Endothelial cell (in vitro differentiated cells): ENCODE measurements around the gene ITGAE. TPM values are rescaled to one million over a fixed set of nuclear protein-coding genes. Genes with fewer than 3 reads are reported as not detected.
"Not testable (repeated sequence)": the region's sequence is repeated elsewhere in the genome, so short reads cannot be mapped to it uniquely, and the experiment has no call there.

Experiments
- DNase-seq: peaks from one replicate; pipeline ENCODE4 v3.0.0; 2021; ENCODE audit warnings: low spot score
- H3K27ac Mint-ChIP-seq: one replicate; pipeline ENCODE4 v1.8.0; 2021; ENCODE audit warnings: mixed read lengths, inconsistent platforms; ENCODE audit not compliant: unreplicated experiment
- H3K27me3 Mint-ChIP-seq: one replicate; pipeline ENCODE4 v1.8.0; 2021; ENCODE audit warnings: mild to moderate bottlenecking, moderate library complexity, mixed read lengths, inconsistent platforms; ENCODE audit not compliant: unreplicated experiment
- H3K36me3 Mint-ChIP-seq: one replicate; pipeline ENCODE4 v1.8.0; 2021; ENCODE audit warnings: mild to moderate bottlenecking, low read depth, mixed read lengths, inconsistent platforms; ENCODE audit not compliant: unreplicated experiment
- H3K4me1 Mint-ChIP-seq: one replicate; pipeline ENCODE4 v1.8.0; 2021; ENCODE audit warnings: mild to moderate bottlenecking, mixed read lengths, inconsistent platforms; ENCODE audit not compliant: unreplicated experiment
- H3K4me3 Mint-ChIP-seq: one replicate; pipeline ENCODE4 v1.8.0; 2021; ENCODE audit warnings: mild to moderate bottlenecking, mixed read lengths, inconsistent platforms; ENCODE audit not compliant: unreplicated experiment
- H3K9me3 Mint-ChIP-seq: one replicate; pipeline ENCODE4 v1.8.0; 2021; ENCODE audit warnings: mixed read lengths, inconsistent platforms; ENCODE audit not compliant: unreplicated experiment
- total RNA-seq: library from RNA; stranded (reverse); fragmentation: NEBNext Ultra II Directional; extraction: Animal tissue kit (Norgen Biotek cat#: 25700); gene quantifications from one replicate; pipeline ENCODE4 v1.2.1, GENCODE V29; 2021; ENCODE audit not compliant: unreplicated experiment
- TF ChIP-seq, protein P1 (sequence below): fragments of 200-600 bp; sonication (generic); IDR thresholded peaks from one replicate; pipeline ENCODE4 v1.5.0; 2021; ENCODE audit warnings: antibody characterized with exemption; ENCODE audit not compliant: unreplicated experiment

ITGAE gene
- total RNA-seq, 1 donor from 2014 or later: 30.0 TPM

DNA sequence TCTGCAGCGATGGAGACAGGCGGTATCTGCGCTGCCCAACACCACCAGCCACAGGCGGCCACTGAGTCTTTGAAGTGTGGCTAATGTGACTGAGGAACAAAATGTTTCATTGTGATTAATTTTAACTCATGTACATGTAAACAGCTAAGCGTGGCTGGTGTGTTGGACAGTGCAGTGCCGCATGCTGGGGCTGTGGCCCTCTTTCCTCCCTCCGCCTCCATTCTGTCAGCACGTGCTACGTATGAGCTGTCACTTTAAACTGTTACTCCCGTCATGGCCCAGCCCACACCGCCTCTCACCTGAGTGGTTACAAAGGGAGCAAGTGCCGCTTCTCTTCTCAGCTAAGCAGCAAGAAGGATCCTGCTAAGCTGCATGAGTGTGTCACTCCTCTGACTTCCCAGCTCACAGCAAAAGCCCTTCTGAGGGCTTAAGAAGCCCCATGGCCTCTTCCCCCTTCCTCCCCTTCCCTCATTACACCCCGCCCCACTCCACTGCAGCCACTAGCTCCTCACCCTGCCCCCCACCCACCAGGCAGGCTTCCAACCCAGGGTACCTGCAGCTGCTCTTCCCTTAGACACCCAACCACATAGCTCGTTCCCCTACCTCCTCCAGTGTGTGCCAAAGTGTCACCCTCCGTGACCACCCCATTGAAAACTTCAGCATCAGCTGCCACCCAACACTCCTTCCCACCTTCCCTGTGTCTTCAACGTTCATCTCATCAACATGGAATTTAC is 62.3 kb downstream of the ITGAE start:
- Mint-ChIP-seq H3K4me1 (peaks cover 2% of the 10 kb centered on the region), H3K36me3 (no peaks in the 10 kb centered on the region), H3K27ac (peak overlapping the region; percentile 16), H3K9me3 (no peaks in the 10 kb centered on the region), H3K27me3 (peaks cover 5% of the 10 kb centered on the region), H3K4me3 (no peak overlapping the region)
- no peak for DNase-seq
- TF ChIP-seq, protein P1, sequence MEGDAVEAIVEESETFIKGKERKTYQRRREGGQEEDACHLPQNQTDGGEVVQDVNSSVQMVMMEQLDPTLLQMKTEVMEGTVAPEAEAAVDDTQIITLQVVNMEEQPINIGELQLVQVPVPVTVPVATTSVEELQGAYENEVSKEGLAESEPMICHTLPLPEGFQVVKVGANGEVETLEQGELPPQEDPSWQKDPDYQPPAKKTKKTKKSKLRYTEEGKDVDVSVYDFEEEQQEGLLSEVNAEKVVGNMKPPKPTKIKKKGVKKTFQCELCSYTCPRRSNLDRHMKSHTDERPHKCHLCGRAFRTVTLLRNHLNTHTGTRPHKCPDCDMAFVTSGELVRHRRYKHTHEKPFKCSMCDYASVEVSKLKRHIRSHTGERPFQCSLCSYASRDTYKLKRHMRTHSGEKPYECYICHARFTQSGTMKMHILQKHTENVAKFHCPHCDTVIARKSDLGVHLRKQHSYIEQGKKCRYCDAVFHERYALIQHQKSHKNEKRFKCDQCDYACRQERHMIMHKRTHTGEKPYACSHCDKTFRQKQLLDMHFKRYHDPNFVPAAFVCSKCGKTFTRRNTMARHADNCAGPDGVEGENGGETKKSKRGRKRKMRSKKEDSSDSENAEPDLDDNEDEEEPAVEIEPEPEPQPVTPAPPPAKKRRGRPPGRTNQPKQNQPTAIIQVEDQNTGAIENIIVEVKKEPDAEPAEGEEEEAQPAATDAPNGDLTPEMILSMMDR: no peak

DNA sequence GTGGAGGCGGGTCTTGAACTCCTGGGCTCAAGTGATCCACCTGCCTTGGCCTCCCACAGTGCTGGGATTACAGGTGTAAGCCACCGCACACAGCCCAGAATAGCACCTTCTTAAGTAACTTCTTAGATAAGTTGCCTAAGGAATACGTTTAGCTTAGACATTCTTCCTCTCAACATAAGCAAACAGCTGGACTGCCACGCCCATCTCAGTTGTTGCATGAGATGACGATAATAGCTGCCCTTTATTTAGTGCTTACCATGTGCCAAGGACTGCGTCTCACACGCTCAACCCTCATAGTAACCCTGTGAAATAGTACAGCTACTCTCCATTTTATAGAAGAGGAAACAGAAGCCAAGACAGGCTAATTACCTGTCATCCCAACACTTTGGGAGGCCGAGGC is 65.5 kb downstream of the ITGAE start:
- Mint-ChIP-seq H3K4me3 (no peak overlapping the region), H3K4me1 (peaks cover 2% of the 10 kb centered on the region), H3K27me3 (peaks cover 3% of the 10 kb centered on the region), H3K9me3 (no peaks in the 10 kb centered on the region), H3K36me3 (no peaks in the 10 kb centered on the region), H3K27ac (no peak overlapping the region)
- DNase-seq: no peak
- TF ChIP-seq, protein P1: no peak

DNA sequence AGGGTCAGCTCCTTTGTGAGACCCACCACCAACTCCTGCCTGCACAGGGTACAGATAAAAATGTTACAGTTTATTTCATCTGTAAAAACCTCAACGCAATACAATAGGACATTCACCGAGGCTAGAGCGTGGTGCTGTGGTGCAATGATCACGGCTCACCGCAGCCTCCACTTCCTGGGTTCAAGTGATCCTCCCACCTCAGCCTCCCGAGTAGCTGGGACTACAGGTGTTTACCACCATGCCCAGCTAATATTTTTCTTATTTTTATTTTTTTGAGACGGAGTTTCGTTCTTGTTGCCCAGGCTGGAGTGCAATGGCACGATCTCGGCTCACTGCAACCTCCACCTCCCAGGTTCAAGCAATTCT is 66.1 kb downstream of the ITGAE start:
- H3K36me3 Mint-ChIP-seq, H3K27ac Mint-ChIP-seq, H3K4me1 Mint-ChIP-seq, H3K4me3 Mint-ChIP-seq, H3K27me3 Mint-ChIP-seq, H3K9me3 Mint-ChIP-seq, DNase-seq: not testable (repeated sequence)

DNA sequence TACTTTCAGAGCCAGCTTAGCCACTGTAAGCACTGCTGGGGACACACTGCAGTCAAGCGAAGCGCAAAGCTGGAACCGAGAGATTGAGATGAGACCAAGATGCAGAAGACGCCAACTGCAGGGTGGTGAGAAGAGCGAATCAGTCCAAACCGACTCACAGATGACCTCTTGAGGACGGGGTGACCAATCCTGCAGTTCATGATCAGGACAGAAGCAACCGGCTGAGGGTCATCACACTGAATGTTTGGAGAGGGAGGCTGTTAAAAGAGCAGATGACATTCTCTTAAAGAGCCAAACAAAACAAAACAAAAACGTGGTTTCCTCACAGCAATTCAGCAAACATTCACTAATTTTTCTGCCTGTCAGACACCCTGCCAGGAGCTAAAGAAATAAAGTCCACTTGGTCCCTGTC is 68.8 kb downstream of the ITGAE start:
- peak overlapping the region; percentile 13 for H3K27ac Mint-ChIP-seq
- H3K36me3 Mint-ChIP-seq: no peaks in the 10 kb centered on the region
- TF ChIP-seq, protein P1: no peak
- H3K9me3 Mint-ChIP-seq: no peaks in the 10 kb centered on the region
- no peak overlapping the region for H3K4me3 Mint-ChIP-seq
- no peak for DNase-seq
- H3K27me3 Mint-ChIP-seq: peaks cover under 1% of the 10 kb centered on the region
- H3K4me1 Mint-ChIP-seq: peaks cover under 1% of the 10 kb centered on the region

DNA sequence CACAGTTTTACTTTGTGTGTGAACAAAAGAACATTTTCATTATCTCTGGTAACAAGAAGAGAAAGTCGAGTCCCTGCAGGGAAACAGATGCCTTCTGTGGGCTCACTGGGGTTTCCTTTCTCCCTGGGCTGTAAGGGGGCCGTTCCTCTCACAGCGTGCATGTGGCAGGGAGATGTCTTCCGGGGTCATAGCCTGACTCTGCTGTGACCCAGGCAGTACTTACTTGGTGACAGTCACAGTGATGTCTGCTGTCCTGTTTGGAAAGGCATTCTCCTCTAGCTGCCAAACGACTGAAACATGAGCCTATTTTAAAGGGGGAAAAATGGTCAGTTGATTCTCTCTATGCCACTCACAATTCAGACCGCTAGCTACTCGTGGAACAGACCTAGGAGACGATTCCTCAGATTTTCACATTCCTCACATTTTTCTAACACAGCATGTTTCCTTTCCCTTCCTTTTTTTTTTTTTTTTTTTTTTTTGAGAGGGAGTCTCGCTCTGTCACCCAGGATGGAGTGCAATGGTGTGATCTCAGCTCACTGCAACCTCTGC is 70.0 kb downstream of the ITGAE start:
- Mint-ChIP-seq H3K4me3 (no peak overlapping the region), H3K9me3 (no peaks in the 10 kb centered on the region), H3K4me1 (no peaks in the 10 kb centered on the region), H3K27ac (peak overlapping the region; percentile 36), H3K27me3 (no peaks in the 10 kb centered on the region), H3K36me3 (no peaks in the 10 kb centered on the region)
- TF ChIP-seq, protein P1: no peak
- DNase-seq: no peak
